GM18502 (cell line): Measurements from ENCODE around the gene TRUB2.
"Not testable (repeated sequence)": the region's sequence is repeated elsewhere in the genome, so short reads cannot be mapped to it uniquely, and the experiment has no call there.

Source experiments
- ATAC-seq: cut with Tn5 transposase; IDR thresholded peaks from one replicate; pipeline ENCODE4 v1.9.1; 2021; ENCODE audit warnings: mild to moderate bottlenecking; ENCODE audit not compliant: unreplicated experiment, poor library complexity

The TRUB2 gene

GRCh38 chr9:128341435-128341849, 19.2 kb upstream of the TRUB2 start:
- peak; percentile 38 for ATAC-seq

GRCh38 chr9:128340691-128341434, 18.6 kb upstream of the TRUB2 start:
- ATAC-seq = peak; percentile 50

GRCh38 chr9:128339761-128340690, 17.8 kb upstream of the TRUB2 start, which contains the start of gene SLC27A4:
Gene SLC27A4, plus strand, starts transcription at chr9:128340527. Its CDS starts 2,606 bp downstream, at chr9:128343133.
- peak; percentile 76 for ATAC-seq

GRCh38 chr9:128338852-128339614, 16.8 kb upstream of the TRUB2 start:
- ATAC-seq = not testable (repeated sequence)

DNA sequence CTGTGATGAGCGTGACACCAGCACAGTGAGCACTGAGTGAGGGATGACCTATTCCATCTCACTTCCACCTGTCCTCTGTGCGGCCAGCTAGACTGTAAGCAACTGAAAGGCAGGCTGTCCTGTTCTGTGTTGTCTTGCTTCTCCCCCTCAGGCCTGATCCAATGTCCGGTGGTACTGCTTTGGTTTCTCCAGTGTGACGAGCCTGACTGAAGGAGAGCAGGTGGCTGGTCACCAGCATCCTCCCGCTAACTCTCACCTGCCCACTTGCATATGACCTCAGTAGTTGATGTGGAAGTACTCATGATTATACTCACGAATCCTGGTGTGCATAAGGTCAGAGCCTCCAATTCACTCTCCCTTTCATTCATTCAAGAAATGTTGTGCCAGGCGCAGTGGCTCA, 15.7 kb upstream of the TRUB2 start:
- no peak for ATAC-seq

DNA sequence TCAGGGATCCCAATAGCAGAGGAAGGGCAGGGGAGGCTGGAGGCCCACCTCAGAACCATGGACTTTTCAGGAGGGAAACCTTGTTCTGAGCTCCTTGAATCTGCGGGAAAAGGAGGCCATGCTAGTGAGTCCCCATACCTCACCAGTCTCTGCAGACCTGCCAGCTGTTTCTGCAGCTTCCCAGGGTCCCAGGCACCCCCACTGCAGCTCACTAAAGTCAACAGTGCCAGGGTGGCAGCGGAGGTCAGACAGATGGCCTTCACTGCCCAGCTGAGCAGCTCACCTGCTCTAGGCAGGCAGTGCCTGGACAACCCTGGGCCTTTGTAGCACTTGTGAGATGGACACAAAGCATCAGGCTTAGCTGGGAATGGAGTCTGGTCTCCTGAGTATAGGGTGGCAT, 13.7 kb upstream of the TRUB2 start:
- ATAC-seq = no peak

- no peak for ATAC-seq
Measured at GRCh38 chr9:128335161-128335560, 12.9 kb upstream of the TRUB2 start.

- ATAC-seq = no peak
Measured at GRCh38 chr9:128333451-128333869, 11.2 kb upstream of the TRUB2 start.

DNA sequence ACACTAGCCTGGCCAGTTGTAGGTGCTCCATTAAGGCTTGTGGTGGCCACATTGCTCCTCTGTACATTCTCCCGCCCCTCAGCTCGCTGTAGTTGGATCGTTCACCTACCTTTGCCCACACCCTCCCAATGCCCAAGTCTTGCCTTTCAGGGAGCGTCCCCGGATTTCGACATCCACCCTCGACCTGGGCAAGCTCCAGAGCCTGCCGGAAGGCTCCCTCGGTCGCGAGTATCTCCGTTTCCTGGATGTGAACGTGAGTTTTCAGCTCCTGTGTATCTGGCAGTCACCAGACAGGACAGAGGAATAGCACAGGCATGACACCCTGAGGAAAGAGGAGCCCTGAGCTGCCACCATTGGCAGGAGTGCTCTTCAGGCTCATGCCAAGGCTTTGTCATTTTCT, 3.4 kb upstream of the TRUB2 start:
- ATAC-seq = no peak

DNA sequence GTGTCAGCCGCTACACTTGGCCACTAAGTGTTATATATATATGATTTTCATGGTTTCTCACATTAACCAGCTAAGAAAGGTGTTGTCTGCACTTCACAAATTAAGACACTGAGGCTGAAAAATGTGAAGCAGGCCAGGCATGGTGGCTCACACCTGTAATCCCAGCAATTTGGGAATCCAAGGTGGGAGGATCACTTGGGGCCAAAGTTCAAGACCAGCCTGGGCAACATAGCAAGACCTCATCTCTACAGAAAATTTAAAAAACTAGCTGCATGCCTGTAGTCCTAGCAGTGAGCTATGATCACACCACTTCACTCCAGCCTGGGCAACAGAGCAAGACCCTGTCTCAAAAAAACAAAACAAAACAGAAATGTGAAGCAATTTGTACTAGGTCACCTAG, 2.2 kb upstream of the TRUB2 start:
- ATAC-seq = no peak

GRCh38 chr9:128323791-128324190, 1.5 kb upstream of the TRUB2 start:
- ATAC-seq = no peak

DNA sequence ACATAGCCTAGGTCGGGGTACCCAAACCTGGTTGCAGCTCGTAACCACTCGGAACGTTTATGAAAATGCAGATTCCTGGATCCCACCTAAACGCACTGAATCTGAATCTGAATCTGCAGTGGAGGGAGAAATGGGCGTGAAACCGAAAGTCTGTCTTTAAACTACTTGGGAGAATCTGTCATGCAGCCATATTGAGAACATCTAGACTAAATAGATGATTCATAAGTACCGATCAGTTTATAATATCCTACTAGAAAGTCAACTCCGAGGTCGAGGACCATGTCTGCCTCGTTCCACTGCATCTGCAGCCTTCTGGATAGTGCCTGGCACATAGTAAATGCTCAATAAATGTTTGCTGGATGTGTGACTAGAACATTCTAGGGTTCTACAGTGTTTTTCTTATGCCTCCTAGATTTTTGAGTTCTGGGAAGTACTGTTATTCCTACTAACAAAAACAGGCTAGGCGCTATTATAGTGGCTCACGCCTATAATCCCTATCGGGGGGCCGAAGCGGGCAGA, 1.0 kb upstream of the TRUB2 start:
- no peak for ATAC-seq

GRCh38 chr9:128321879-128322403, 306 bp downstream of the TRUB2 start:
- ATAC-seq = peak; percentile 15

DNA sequence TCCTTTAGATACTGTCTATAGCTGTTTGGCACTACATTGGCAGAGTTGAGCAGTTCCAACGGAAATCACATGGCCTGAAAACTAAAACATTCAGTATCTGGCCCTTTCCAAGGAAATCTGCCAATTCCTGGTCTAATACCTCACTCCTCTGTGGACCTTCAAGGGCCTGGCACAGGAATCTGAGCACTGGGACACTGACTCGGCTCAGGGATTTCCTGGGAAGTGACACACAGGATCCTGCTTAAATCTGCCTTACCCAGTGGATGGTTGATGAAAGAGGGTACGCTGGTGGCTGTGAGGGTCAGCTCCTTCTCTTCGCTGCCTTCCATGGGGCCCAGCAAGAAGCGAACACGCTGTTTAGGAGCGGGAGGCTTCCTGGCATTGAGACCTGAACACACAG, 904 bp downstream of the TRUB2 start:
- no peak for ATAC-seq

DNA sequence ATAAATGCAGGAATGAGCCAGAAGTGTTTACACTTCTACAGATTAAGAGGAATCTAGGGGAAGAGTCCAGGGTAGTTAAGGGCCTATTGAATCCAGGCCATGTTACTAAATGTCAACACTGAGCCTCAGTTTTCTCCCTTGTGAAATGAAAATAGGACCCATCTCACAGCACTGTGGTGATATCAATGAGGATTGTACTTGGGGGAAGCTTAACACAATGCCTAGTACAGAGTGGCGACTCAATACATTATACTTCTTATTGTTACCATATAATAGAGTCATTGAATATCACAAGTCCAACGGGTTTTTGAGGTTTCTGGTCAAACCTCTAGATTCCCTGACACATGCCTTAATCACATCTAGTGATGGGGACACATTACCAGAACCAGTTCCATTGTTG, 4.6 kb downstream of the TRUB2 start:
- ATAC-seq = no peak

- no peak for ATAC-seq
Measured at GRCh38 chr9:128316421-128316820, 5.8 kb downstream of the TRUB2 start.

GRCh38 chr9:128314697-128315096, 7.5 kb downstream of the TRUB2 start:
- ATAC-seq = no peak

DNA sequence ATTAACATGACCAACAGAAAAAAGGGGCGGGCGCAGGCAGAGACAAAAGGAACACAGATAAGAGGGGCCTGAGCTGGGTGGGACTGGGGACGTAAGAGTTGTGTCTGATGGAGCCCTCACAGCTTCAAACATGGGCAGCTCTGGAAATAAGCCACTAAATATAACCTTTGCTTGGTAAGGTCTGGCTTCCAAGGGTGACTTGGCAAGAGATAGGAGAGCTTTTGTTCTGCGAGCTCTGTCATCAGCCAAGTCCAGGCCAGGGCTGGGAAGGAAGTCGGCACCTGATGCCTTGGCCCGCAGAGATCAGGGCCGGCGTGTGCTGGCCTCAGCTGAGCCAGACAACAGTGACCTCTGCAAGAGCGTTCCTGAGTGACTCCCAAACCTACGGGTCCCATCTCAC, 11.8 kb downstream of the TRUB2 start:
- ATAC-seq = no peak

DNA sequence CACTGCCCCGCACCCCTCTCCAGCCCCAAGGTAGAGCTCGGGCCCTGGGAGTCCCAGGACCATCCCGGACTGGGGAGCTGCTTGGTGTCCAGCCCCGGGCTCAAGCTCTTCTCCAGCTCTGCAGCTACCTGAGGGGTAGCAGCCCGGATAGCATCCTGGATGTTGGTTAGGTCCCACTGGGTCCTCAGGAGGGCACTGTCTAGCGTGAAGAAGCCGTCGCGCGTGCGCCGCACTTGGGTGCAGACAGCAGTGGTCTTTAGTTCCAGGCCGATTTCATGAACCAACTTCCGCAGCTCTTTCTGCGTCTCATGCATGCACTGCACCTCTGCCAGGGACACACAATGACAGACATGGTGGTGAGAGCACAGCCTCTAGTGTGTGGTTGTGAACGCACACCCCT, 12.7 kb downstream of the TRUB2 start:
- no peak for ATAC-seq

DNA sequence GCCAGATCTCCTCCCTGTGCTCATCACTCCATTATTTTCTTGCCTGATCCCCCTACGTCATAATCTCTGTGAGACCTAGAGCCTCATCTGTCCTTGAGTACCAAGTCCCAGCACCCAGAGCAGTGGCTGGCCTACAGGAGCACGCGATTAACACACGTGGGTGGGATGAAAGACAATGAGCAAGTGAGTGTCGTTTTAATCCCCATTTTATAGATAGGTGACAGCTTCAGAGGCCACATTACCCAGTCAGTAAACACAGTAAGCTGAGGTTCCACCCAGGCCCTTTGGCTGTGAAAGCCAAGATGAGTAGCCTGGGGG, 17.3 kb downstream of the TRUB2 start:
- no peak for ATAC-seq
